Measurements from ENCODE around the gene MYL4. TPM values are rescaled to one million over a fixed set of nuclear protein-coding genes. Genes with fewer than 3 reads are reported as not detected.

The MYL4 gene
- total RNA-seq, 1 donor from 2014 or later, result 1.1 TPM

GRCh38 chr17:47246120-47246519 lies 37.0 kb downstream of the MYL4 start:
- no peak for TF ChIP-seq CTCF (IDR thresholded peaks at IDR 0.05; ENCODE audit: unreplicated experiment)
- Mint-ChIP-seq H3K9me3 (no peaks in the 10 kb centered on the region), H3K27ac (no peak overlapping the region), H3K36me3 (no peaks in the 10 kb centered on the region), H3K4me3 (no peak overlapping the region), H3K27me3 (ENCODE audit: low read depth) (peaks cover 27% of the 10 kb centered on the region), H3K4me1 (no peaks in the 10 kb centered on the region)
- no peak for DNase-seq (ENCODE audit: low spot score in 2 of 2, unreplicated experiment in 2 of 2)

- Mint-ChIP-seq H3K9me3 (no peaks in the 10 kb centered on the region), H3K27ac (no peak overlapping the region), H3K36me3 (no peaks in the 10 kb centered on the region), H3K27me3 (ENCODE audit: low read depth) (peaks cover 53% of the 10 kb centered on the region), H3K4me3 (no peak overlapping the region), H3K4me1 (peaks cover 8% of the 10 kb centered on the region)
- TF ChIP-seq CTCF (IDR thresholded peaks at IDR 0.05; ENCODE audit: unreplicated experiment), result no peak
- no peak for DNase-seq (ENCODE audit: low spot score in 2 of 2, unreplicated experiment in 2 of 2)
Observed at GRCh38 chr17:47250855-47251254, 41.7 kb downstream of the MYL4 start.

GRCh38 chr17:47251421-47251940 lies 42.3 kb downstream of the MYL4 start:
- Mint-ChIP-seq H3K27ac (no peak overlapping the region), H3K4me3 (no peak overlapping the region), H3K27me3 (ENCODE audit: low read depth) (peaks cover 53% of the 10 kb centered on the region), H3K9me3 (no peaks in the 10 kb centered on the region), H3K36me3 (no peaks in the 10 kb centered on the region), H3K4me1 (peaks cover 8% of the 10 kb centered on the region)
- no peak for TF ChIP-seq CTCF (IDR thresholded peaks at IDR 0.05; ENCODE audit: unreplicated experiment)
- no peak for DNase-seq (ENCODE audit: low spot score in 2 of 2, unreplicated experiment in 2 of 2)

GRCh38 chr17:47252209-47252608 lies 43.1 kb downstream of the MYL4 start:
- no peaks in the 10 kb centered on the region for H3K9me3 Mint-ChIP-seq
- H3K4me3 Mint-ChIP-seq, result peak overlapping the region; percentile 37
- no peak overlapping the region for H3K27ac Mint-ChIP-seq

GRCh38 chr17:47252766-47253512 lies 43.8 kb downstream of the MYL4 start:
- Mint-ChIP-seq H3K4me3 (peak overlapping the region; percentile 58), H3K27me3 (ENCODE audit: low read depth) (peaks cover 64% of the 10 kb centered on the region), H3K36me3 (no peaks in the 10 kb centered on the region), H3K9me3 (no peaks in the 10 kb centered on the region), H3K27ac (no peak overlapping the region), H3K4me1 (peaks cover 8% of the 10 kb centered on the region)
- TF ChIP-seq CTCF (IDR thresholded peaks at IDR 0.05; ENCODE audit: unreplicated experiment), result no peak
- DNase-seq (ENCODE audit: low spot score in 2 of 2, unreplicated experiment in 2 of 2), result no peak

More at GRCh38 chr17:47252209-47252608, 43.1 kb downstream of the MYL4 start:
- no peak for DNase-seq (ENCODE audit: low spot score in 2 of 2, unreplicated experiment in 2 of 2)
- Mint-ChIP-seq H3K36me3 (no peaks in the 10 kb centered on the region), H3K4me1 (peaks cover 8% of the 10 kb centered on the region), H3K27me3 (ENCODE audit: low read depth) (peaks cover 56% of the 10 kb centered on the region)
- no peak for TF ChIP-seq CTCF (IDR thresholded peaks at IDR 0.05; ENCODE audit: unreplicated experiment)
